Mesenchymal stem cell (in vitro differentiated cells and primary cell): Measurements from ENCODE around the gene TENM4.

Source experiments
- DNase-seq: peaks from one replicate; pipeline ENCODE4 v3.0.0-alpha.2; 2013
- H2AFZ ChIP-seq: one replicate; pipeline ENCODE4 v1.6.1; 2013; ENCODE audit warnings: low read depth, mild to moderate bottlenecking, control low read depth, inconsistent platforms, low read length, moderate library complexity
- H2AK5ac ChIP-seq: 2 replicates; pipeline ENCODE4 v1.6.1; 2013; ENCODE audit warnings: low read length, moderate library complexity, mild to moderate bottlenecking, inconsistent platforms; ENCODE audit not compliant: severe bottlenecking
- H2BK120ac ChIP-seq: one replicate; pipeline ENCODE4 v1.6.1; 2013; ENCODE audit warnings: low read depth, mild to moderate bottlenecking, inconsistent platforms, low read length, moderate library complexity
- H2BK12ac ChIP-seq, 2 experiments: one replicate each; pipeline ENCODE4 v1.6.1; 2013; ENCODE audit warnings: inconsistent platforms in 2 of 2, low read length in 2 of 2, mild to moderate bottlenecking in 2 of 2, moderate library complexity in 2 of 2, control low read depth in 1 of 2
- H2BK15ac ChIP-seq: one replicate; pipeline ENCODE4 v1.6.1; 2013; ENCODE audit warnings: mild to moderate bottlenecking, low read depth, inconsistent platforms; ENCODE audit not compliant: poor library complexity, severe bottlenecking
- H2BK5ac ChIP-seq: 2 replicates; pipeline ENCODE4 v1.6.1; 2013; ENCODE audit warnings: low read depth, mild to moderate bottlenecking, low read length, control low read depth, inconsistent platforms; ENCODE audit not compliant: poor library complexity, severe bottlenecking
- H3K14ac ChIP-seq, 2 experiments: one replicate each; pipeline ENCODE4 v1.6.1; 2013; ENCODE audit warnings: inconsistent platforms in 2 of 2, low read length in 2 of 2, control low read depth in 1 of 2, mild to moderate bottlenecking in 1 of 2, moderate library complexity in 1 of 2
- H3K18ac ChIP-seq, 2 experiments: one replicate each; pipeline ENCODE4 v1.6.1; 2013; ENCODE audit warnings: inconsistent platforms in 2 of 2, low read length in 2 of 2, control low read depth in 1 of 2, low read depth in 1 of 2, mild to moderate bottlenecking in 1 of 2
- H3K23ac ChIP-seq, 2 experiments: one replicate each; pipeline ENCODE4 v1.6.1; 2013; ENCODE audit warnings: inconsistent platforms in 2 of 2, low read length in 2 of 2, mild to moderate bottlenecking in 2 of 2, moderate library complexity in 2 of 2, control low read depth in 1 of 2
- H3K27ac ChIP-seq: 2 replicates; pipeline ENCODE4 v1.5.1; 2013; ENCODE audit warnings: mild to moderate bottlenecking, moderate library complexity, low read length, control low read depth, inconsistent platforms; ENCODE audit not compliant: poor library complexity, severe bottlenecking
- H3K27me3 ChIP-seq, 2 experiments: 2 replicates each; pipeline versions ENCODE4 v1.6.1 to v1.7.0; 2013; ENCODE audit warnings: low read length in 2 of 2, mild to moderate bottlenecking in 2 of 2, moderate library complexity in 2 of 2, control low read depth in 1 of 2, inconsistent platforms in 1 of 2; ENCODE audit not compliant: control insufficient read depth in 1 of 2, insufficient read depth in 1 of 2
- H3K36me3 ChIP-seq, 2 experiments: 2 replicates each; pipeline versions ENCODE4 v1.6.1 to v1.7.0; 2013; ENCODE audit warnings: low read length in 2 of 2, control low read depth in 1 of 2, inconsistent platforms in 1 of 2, low read depth in 1 of 2, mild to moderate bottlenecking in 1 of 2; ENCODE audit not compliant: insufficient read depth in 2 of 2, control insufficient read depth in 1 of 2
- H3K4ac ChIP-seq, 2 experiments: one replicate each; pipeline ENCODE4 v1.6.1; 2013; ENCODE audit warnings: inconsistent platforms in 2 of 2, low read length in 2 of 2, mild to moderate bottlenecking in 2 of 2, moderate library complexity in 2 of 2, control low read depth in 1 of 2, low read depth in 1 of 2
- H3K4me1 ChIP-seq: 2 replicates; pipeline ENCODE4 v1.6.1; 2013; ENCODE audit warnings: low read depth, low read length, control low read depth; ENCODE audit not compliant: control insufficient read depth, insufficient read depth
- H3K4me2 ChIP-seq: 2 replicates; pipeline ENCODE4 v1.6.1; 2013; ENCODE audit warnings: low read length, mild to moderate bottlenecking, inconsistent platforms; ENCODE audit not compliant: poor library complexity, severe bottlenecking
- H3K4me3 ChIP-seq, 2 experiments: 2 replicates each; pipeline versions ENCODE4 v1.5.1 to v1.7.0; 2013; ENCODE audit warnings: low read length in 2 of 2, mild to moderate bottlenecking in 2 of 2, control low read depth in 1 of 2, low read depth in 1 of 2; ENCODE audit not compliant: insufficient read depth in 1 of 2
- H3K79me1 ChIP-seq: replicated peaks from 2 replicates; pipeline ENCODE4 v1.6.1; 2013; ENCODE audit warnings: mild to moderate bottlenecking, control low read depth, low read length, inconsistent platforms; ENCODE audit not compliant: poor library complexity, severe bottlenecking
- H3K9ac ChIP-seq: 2 replicates; pipeline ENCODE4 v1.7.0; 2013; ENCODE audit warnings: mild to moderate bottlenecking, low read length, moderate library complexity
- H3K9me3 ChIP-seq: 2 replicates; pipeline ENCODE4 v1.7.0; 2013; ENCODE audit warnings: mild to moderate bottlenecking, low read length; ENCODE audit not compliant: control insufficient read depth
- H4K8ac ChIP-seq: one replicate; pipeline ENCODE4 v1.6.1; 2013; ENCODE audit warnings: inconsistent platforms, mild to moderate bottlenecking, low read length, moderate library complexity
- H4K91ac ChIP-seq: one replicate; pipeline ENCODE4 v1.6.1; 2013; ENCODE audit warnings: mild to moderate bottlenecking, low read length, inconsistent platforms
- WGBS: methylation state at CpG from one replicate; pipeline ENCODE4 v1.1.7; 2013; ENCODE audit warnings: mixed read lengths; 5-methylcytosine and 5-hydroxymethylcytosine counted together

Gene TENM4

GRCh38 chr11:78688460-78688859 is 752.4 kb downstream of the TENM4 start:
- no peak overlapping the region for H4K8ac ChIP-seq
- H3K9me3 ChIP-seq: no peaks in the 10 kb centered on the region
- no peak overlapping the region for H3K4me3 ChIP-seq
- no peaks in the 10 kb centered on the region for H3K27me3 ChIP-seq
- no peak overlapping the region for H2BK12ac ChIP-seq
- WGBS: 83% methylated on average over 1 of the region's 1 CpG
- no peak overlapping the region for H3K23ac ChIP-seq
- DNase-seq: no peak
- no peak overlapping the region for H3K14ac ChIP-seq
- H3K4me2 ChIP-seq: no peak overlapping the region
- H4K91ac ChIP-seq: no peak overlapping the region
- no peak overlapping the region for H3K18ac ChIP-seq
- no peak overlapping the region for H3K9ac ChIP-seq
- no peak overlapping the region for H2BK120ac ChIP-seq
- H3K36me3 ChIP-seq: peaks cover 0 to 4% of the 10 kb centered on the region in 2 experiments
- H2BK15ac ChIP-seq: no peak overlapping the region
- no peaks in the 10 kb centered on the region for H3K79me1 ChIP-seq
- no peak overlapping the region for H3K27ac ChIP-seq
- no peaks in the 10 kb centered on the region for H3K4me1 ChIP-seq
- H2AFZ ChIP-seq: no peak overlapping the region
- no peak overlapping the region for H2AK5ac ChIP-seq
- H2BK5ac ChIP-seq: no peak overlapping the region
- no peak overlapping the region for H3K4ac ChIP-seq

- Histone ChIP-seq H2BK12ac (no peak overlapping the region), H2AFZ (no peak overlapping the region), H3K27ac (no peak overlapping the region), H3K14ac (no peak overlapping the region), H2BK5ac (no peak overlapping the region), H3K23ac (no peak overlapping the region), H2BK15ac (no peak overlapping the region), H3K27me3 (no peaks in the 10 kb centered on the region), H3K9me3 (no peaks in the 10 kb centered on the region), H4K91ac (no peak overlapping the region), H2AK5ac (no peak overlapping the region), H3K4ac (no peak overlapping the region), H3K4me2 (no peak overlapping the region), H2BK120ac (no peak overlapping the region), H3K4me3 (no peak overlapping the region), H3K4me1 (no peaks in the 10 kb centered on the region), H4K8ac (no peak overlapping the region), H3K18ac (no peak overlapping the region), H3K79me1 (no peaks in the 10 kb centered on the region), H3K9ac (no peak overlapping the region), H3K36me3 (peaks cover 0 to 4% of the 10 kb centered on the region in 2 experiments)
- DNase-seq: no peak
- 93% methylated on average over 2 of the region's 3 CpGs for WGBS
Observed at GRCh38 chr11:78685156-78685555, 755.7 kb downstream of the TENM4 start.

- Histone ChIP-seq H2BK120ac (no peak overlapping the region), H2AK5ac (no peak overlapping the region), H3K27ac (no peak overlapping the region), H3K4me3 (no peak overlapping the region), H3K18ac (no peak overlapping the region), H3K23ac (no peak overlapping the region), H3K79me1 (no peaks in the 10 kb centered on the region), H3K4me1 (no peaks in the 10 kb centered on the region), H3K14ac (no peak overlapping the region), H3K9ac (no peak overlapping the region), H3K4me2 (no peak overlapping the region), H3K4ac (no peak overlapping the region), H2BK15ac (no peak overlapping the region), H2BK12ac (no peak overlapping the region), H4K8ac (no peak overlapping the region), H3K36me3 (peaks cover 0 to 4% of the 10 kb centered on the region in 2 experiments), H4K91ac (no peak overlapping the region), H2BK5ac (no peak overlapping the region), H3K9me3 (no peaks in the 10 kb centered on the region), H3K27me3 (no peaks in the 10 kb centered on the region), H2AFZ (no peak overlapping the region)
- peak; percentile 15 for DNase-seq
- 71% methylated on average over 2 of the region's 2 CpGs for WGBS
Observed at GRCh38 chr11:78684377-78684776, 756.5 kb downstream of the TENM4 start.

GRCh38 chr11:78683774-78684173 is 757.1 kb downstream of the TENM4 start:
- Histone ChIP-seq H2BK120ac (no peak overlapping the region), H2BK15ac (no peak overlapping the region), H3K9me3 (no peaks in the 10 kb centered on the region), H3K18ac (no peak overlapping the region), H3K9ac (no peak overlapping the region), H3K4me1 (no peaks in the 10 kb centered on the region), H3K4ac (peak overlapping the region in 1 of 2 experiments; percentile 41), H3K4me2 (no peak overlapping the region), H3K27ac (no peak overlapping the region), H4K91ac (no peak overlapping the region), H2BK12ac (no peak overlapping the region), H3K4me3 (no peak overlapping the region), H2BK5ac (no peak overlapping the region), H3K79me1 (no peaks in the 10 kb centered on the region), H3K14ac (no peak overlapping the region), H2AK5ac (no peak overlapping the region), H2AFZ (no peak overlapping the region), H3K23ac (no peak overlapping the region), H4K8ac (no peak overlapping the region), H3K27me3 (no peaks in the 10 kb centered on the region), H3K36me3 (peaks cover 0 to 4% of the 10 kb centered on the region in 2 experiments)
- WGBS: 67% methylated on average over 3 of the region's 5 CpGs
- no peak for DNase-seq
